NCI-H187 (cell line): ENCODE data around the gene MARCHF9.

ENCODE experiments used
- DNase-seq, 2 experiments: peaks; one replicate each; lab custom pipeline; 2025; lab: John Stamatoyannopoulos, UW

The MARCHF9 gene

GRCh38 chr12:57738661-57739237 is 16.2 kb upstream of the MARCHF9 start, which contains the start of gene AGAP2:
TSS of gene AGAP2 (minus strand) at chr12:57738742. CDS start at chr12:57738246, 496 bp downstream.
- no peak for DNase-seq

GRCh38 chr12:57739387-57739786 is 15.5 kb upstream of the MARCHF9 start:
- DNase-seq: no peak

GRCh38 chr12:57739914-57740538 is 14.9 kb upstream of the MARCHF9 start:
- DNase-seq: no peak

GRCh38 chr12:57740656-57741412 is 14.1 kb upstream of the MARCHF9 start:
- DNase-seq: no peak

- DNase-seq: no peak
Measured at GRCh38 chr12:57741413-57741789, 13.5 kb upstream of the MARCHF9 start.

GRCh38 chr12:57741844-57742738 is 12.8 kb upstream of the MARCHF9 start:
- DNase-seq: no peak

GRCh38 chr12:57743769-57744168 is 11.1 kb upstream of the MARCHF9 start:
- no peak for DNase-seq

- no peak for DNase-seq
Measured at GRCh38 chr12:57744194-57744776, 10.6 kb upstream of the MARCHF9 start.

GRCh38 chr12:57744777-57745484 is 10.0 kb upstream of the MARCHF9 start, which contains the start of gene TSPAN31:
TSS of gene TSPAN31 (plus strand) at chr12:57745039. CDS start at chr12:57745155, 116 bp downstream.
- peak; percentile 65 to 68 for DNase-seq

- no peak for DNase-seq
Measured at GRCh38 chr12:57745485-57745881, 9.4 kb upstream of the MARCHF9 start.

- DNase-seq: no peak
Measured at GRCh38 chr12:57746025-57746424, 8.9 kb upstream of the MARCHF9 start.

- DNase-seq: no peak
Measured at GRCh38 chr12:57749061-57749460, 5.8 kb upstream of the MARCHF9 start.

- DNase-seq: no peak
Measured at GRCh38 chr12:57750561-57751431, 4.1 kb upstream of the MARCHF9 start.

- no peak for DNase-seq
Measured at GRCh38 chr12:57751432-57751787, 3.5 kb upstream of the MARCHF9 start.

GRCh38 chr12:57751788-57752667 is 2.9 kb upstream of the MARCHF9 start, which contains the start of gene CDK4:
TSS of gene CDK4 (minus strand) at chr12:57752310. CDS start at chr12:57751717, 593 bp downstream.
- peak; percentile 99 for DNase-seq

GRCh38 chr12:57752668-57753000 is 2.3 kb upstream of the MARCHF9 start:
- no peak for DNase-seq

- no peak for DNase-seq
Measured at GRCh38 chr12:57753756-57754337, 1.1 kb upstream of the MARCHF9 start.

- DNase-seq: no peak
Measured at GRCh38 chr12:57755194-57755453, 221 bp downstream of the MARCHF9 start.
